LNCaP clone FGC (cell line): ENCODE data around the gene FBLIM1.

Experiments
- DNase-seq: peaks from one replicate; pipeline ENCODE4 v3.0.0-alpha.2; 2011; ENCODE audit warnings: low read depth
- H3K4me3 ChIP-seq: 2 replicates; pipeline ENCODE4 v1.5.1; 2011; ENCODE audit warnings: mild to moderate bottlenecking, low read depth, low read length, control low read depth
- CTCF ChIP-seq: IDR thresholded peaks from 2 replicates; pipeline ENCODE4 v1.5.1; 2012; ENCODE audit warnings: mild to moderate bottlenecking; ENCODE audit not compliant: control insufficient read depth, insufficient read depth; ENCODE audit errors: extremely low read depth

The FBLIM1 gene

GRCh38 chr1:15748690-15749398, 9.8 kb upstream of the FBLIM1 start:
- TF ChIP-seq CTCF = no peak
- DNase-seq = no peak

GRCh38 chr1:15749399-15750291, 8.9 kb upstream of the FBLIM1 start:
- DNase-seq = no peak
- no peak overlapping the region for H3K4me3 ChIP-seq
- TF ChIP-seq CTCF = no peak

More at GRCh38 chr1:15748690-15749398, 9.8 kb upstream of the FBLIM1 start:
- H3K4me3 ChIP-seq = no peak overlapping the region

GRCh38 chr1:15750924-15751323, 7.7 kb upstream of the FBLIM1 start:
- no peak for DNase-seq
- no peak for TF ChIP-seq CTCF
- H3K4me3 ChIP-seq = no peak overlapping the region

- no peak for TF ChIP-seq CTCF
- DNase-seq = no peak
- H3K4me3 ChIP-seq = no peak overlapping the region
Observed at GRCh38 chr1:15751717-15752116, 6.9 kb upstream of the FBLIM1 start.

GRCh38 chr1:15753776-15754175, 4.8 kb upstream of the FBLIM1 start:
- no peak for DNase-seq
- TF ChIP-seq CTCF = no peak
- no peak overlapping the region for H3K4me3 ChIP-seq

GRCh38 chr1:15755021-15755645, 3.5 kb upstream of the FBLIM1 start:
- H3K4me3 ChIP-seq = no peak overlapping the region
- DNase-seq = no peak
- no peak for TF ChIP-seq CTCF
